ENCODE data around the gene SMIM43. TPM values are rescaled to one million over a fixed set of nuclear protein-coding genes. Genes with fewer than 3 reads are reported as not detected.

Gene SMIM43
- total and polyA plus RNA-seq, 9 of the 15 experiments (the other 6 are each of a cell fraction or from before 2014, with no cell fraction given), result not detected

DNA sequence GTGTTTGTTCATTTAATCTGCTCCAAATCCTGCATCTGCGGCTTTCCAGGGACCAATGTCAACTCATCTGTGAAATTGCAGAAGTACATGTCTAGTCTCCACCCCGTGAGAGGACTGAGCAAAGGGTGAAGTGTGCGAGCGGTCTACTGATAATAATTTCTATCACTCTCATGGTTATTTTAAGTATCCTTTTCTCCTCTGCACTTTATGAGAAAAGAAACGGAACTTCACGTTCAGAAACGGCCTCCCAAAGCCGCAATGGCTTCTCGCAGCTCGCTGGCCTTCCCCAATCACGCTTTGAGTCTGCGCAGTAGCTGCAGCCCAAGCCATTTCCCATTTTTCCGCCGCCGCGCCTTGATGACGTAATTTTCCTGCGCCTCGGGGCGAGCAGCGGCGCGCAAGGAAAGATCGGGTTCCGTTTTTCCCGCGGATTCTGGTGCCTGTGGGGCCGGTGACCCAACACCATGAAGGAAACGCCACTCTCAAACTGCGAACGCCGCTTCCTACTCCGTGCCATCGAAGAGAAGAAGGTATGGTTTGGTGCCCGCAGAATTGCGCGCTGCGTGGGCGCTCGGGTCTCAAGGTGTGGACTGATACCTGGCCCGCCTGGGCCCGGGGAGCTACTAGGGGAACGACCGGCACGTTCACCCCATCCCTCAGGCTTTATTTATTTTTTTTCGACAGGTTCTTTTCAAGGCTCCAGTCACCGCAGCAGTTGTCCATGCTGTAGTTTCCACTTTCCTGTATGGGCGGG, 36.2 kb upstream of the SMIM43 start, which contains the start of gene EXOSC9 (continued):
- TF ChIP-seq, protein P1, sequence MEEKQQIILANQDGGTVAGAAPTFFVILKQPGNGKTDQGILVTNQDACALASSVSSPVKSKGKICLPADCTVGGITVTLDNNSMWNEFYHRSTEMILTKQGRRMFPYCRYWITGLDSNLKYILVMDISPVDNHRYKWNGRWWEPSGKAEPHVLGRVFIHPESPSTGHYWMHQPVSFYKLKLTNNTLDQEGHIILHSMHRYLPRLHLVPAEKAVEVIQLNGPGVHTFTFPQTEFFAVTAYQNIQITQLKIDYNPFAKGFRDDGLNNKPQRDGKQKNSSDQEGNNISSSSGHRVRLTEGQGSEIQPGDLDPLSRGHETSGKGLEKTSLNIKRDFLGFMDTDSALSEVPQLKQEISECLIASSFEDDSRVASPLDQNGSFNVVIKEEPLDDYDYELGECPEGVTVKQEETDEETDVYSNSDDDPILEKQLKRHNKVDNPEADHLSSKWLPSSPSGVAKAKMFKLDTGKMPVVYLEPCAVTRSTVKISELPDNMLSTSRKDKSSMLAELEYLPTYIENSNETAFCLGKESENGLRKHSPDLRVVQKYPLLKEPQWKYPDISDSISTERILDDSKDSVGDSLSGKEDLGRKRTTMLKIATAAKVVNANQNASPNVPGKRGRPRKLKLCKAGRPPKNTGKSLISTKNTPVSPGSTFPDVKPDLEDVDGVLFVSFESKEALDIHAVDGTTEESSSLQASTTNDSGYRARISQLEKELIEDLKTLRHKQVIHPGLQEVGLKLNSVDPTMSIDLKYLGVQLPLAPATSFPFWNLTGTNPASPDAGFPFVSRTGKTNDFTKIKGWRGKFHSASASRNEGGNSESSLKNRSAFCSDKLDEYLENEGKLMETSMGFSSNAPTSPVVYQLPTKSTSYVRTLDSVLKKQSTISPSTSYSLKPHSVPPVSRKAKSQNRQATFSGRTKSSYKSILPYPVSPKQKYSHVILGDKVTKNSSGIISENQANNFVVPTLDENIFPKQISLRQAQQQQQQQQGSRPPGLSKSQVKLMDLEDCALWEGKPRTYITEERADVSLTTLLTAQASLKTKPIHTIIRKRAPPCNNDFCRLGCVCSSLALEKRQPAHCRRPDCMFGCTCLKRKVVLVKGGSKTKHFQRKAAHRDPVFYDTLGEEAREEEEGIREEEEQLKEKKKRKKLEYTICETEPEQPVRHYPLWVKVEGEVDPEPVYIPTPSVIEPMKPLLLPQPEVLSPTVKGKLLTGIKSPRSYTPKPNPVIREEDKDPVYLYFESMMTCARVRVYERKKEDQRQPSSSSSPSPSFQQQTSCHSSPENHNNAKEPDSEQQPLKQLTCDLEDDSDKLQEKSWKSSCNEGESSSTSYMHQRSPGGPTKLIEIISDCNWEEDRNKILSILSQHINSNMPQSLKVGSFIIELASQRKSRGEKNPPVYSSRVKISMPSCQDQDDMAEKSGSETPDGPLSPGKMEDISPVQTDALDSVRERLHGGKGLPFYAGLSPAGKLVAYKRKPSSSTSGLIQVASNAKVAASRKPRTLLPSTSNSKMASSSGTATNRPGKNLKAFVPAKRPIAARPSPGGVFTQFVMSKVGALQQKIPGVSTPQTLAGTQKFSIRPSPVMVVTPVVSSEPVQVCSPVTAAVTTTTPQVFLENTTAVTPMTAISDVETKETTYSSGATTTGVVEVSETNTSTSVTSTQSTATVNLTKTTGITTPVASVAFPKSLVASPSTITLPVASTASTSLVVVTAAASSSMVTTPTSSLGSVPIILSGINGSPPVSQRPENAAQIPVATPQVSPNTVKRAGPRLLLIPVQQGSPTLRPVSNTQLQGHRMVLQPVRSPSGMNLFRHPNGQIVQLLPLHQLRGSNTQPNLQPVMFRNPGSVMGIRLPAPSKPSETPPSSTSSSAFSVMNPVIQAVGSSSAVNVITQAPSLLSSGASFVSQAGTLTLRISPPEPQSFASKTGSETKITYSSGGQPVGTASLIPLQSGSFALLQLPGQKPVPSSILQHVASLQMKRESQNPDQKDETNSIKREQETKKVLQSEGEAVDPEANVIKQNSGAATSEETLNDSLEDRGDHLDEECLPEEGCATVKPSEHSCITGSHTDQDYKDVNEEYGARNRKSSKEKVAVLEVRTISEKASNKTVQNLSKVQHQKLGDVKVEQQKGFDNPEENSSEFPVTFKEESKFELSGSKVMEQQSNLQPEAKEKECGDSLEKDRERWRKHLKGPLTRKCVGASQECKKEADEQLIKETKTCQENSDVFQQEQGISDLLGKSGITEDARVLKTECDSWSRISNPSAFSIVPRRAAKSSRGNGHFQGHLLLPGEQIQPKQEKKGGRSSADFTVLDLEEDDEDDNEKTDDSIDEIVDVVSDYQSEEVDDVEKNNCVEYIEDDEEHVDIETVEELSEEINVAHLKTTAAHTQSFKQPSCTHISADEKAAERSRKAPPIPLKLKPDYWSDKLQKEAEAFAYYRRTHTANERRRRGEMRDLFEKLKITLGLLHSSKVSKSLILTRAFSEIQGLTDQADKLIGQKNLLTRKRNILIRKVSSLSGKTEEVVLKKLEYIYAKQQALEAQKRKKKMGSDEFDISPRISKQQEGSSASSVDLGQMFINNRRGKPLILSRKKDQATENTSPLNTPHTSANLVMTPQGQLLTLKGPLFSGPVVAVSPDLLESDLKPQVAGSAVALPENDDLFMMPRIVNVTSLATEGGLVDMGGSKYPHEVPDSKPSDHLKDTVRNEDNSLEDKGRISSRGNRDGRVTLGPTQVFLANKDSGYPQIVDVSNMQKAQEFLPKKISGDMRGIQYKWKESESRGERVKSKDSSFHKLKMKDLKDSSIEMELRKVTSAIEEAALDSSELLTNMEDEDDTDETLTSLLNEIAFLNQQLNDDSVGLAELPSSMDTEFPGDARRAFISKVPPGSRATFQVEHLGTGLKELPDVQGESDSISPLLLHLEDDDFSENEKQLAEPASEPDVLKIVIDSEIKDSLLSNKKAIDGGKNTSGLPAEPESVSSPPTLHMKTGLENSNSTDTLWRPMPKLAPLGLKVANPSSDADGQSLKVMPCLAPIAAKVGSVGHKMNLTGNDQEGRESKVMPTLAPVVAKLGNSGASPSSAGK (IDR thresholded peaks at IDR 0.05), result peak; percentile 65
- TF ChIP-seq ZNF408 (CRISPR knock-in tag; IDR thresholded peaks at IDR 0.05; ENCODE audit: low read depth) (no peak), ERF (CRISPR knock-in tag; IDR thresholded peaks at IDR 0.05) (no peak), SREBF1 (IDR thresholded peaks at IDR 0.05; ENCODE audit: borderline replicate concordance, low read depth, low read length) (no peak), HDAC1 (IDR thresholded peaks at IDR 0.05) (peak in 1 of 2 experiments; percentile 76; a peak in 2 of 4 replicates), SAP30 (IDR thresholded peaks at IDR 0.05; ENCODE audit: borderline replicate concordance, insufficient read depth, low read depth, low read length, poor library complexity, severe bottlenecking) (peak; percentile 79), E2F3 (CRISPR knock-in tag; IDR thresholded peaks at IDR 0.05) (peak; percentile 93), SMARCC2 (IDR thresholded peaks at IDR 0.05; ENCODE audit: low read depth) (peak; percentile 16; the same call in 1 of the 2 replicates), NBN (IDR thresholded peaks at IDR 0.05; ENCODE audit: low read depth) (peak; percentile 64), BRCA1 (IDR thresholded peaks at IDR 0.05) (no peak), BRCA1 (CRISPR knock-in tag; IDR thresholded peaks at IDR 0.05) (no peak), POLR2AphosphoS5 (IDR thresholded peaks at IDR 0.05; ENCODE audit: control insufficient read depth, insufficient read depth, low read depth, low read length) (peak; percentile 94)
- TF ChIP-seq, protein P2, sequence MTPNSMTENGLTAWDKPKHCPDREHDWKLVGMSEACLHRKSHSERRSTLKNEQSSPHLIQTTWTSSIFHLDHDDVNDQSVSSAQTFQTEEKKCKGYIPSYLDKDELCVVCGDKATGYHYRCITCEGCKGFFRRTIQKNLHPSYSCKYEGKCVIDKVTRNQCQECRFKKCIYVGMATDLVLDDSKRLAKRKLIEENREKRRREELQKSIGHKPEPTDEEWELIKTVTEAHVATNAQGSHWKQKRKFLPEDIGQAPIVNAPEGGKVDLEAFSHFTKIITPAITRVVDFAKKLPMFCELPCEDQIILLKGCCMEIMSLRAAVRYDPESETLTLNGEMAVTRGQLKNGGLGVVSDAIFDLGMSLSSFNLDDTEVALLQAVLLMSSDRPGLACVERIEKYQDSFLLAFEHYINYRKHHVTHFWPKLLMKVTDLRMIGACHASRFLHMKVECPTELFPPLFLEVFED (CRISPR knock-in tag; conservative IDR thresholded peaks at IDR 0.05), result no peak
